ENCODE measurements around the gene RAB38.

The RAB38 gene

GRCh38 chr11:88169471-88169870 is 5.8 kb downstream of the RAB38 start:
- FAIRE-seq (no peak), DNase-seq (ENCODE audit: insufficient read length) (no peak)

DNA sequence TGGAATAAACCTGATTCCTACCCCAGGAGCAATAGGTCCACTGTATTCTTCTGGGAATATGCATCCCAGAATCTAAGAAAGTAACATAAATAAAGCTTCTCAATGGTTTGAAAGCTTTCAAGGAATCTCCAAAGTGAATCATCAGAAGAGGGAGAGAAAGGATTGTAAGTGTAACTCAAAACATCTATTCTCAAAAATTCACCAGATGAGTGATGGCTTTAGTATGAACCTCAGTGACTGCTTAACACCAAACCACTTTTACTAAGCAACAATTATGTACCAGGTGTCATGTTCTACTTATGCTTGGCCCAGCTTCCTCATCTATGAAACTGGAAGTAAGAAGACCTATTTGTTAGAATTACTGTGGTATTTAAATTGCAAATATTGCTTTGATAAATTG is 7.4 kb downstream of the RAB38 start:
- FAIRE-seq (no peak), DNase-seq (ENCODE audit: insufficient read length) (no peak)
- TF ChIP-seq TAF1 (IDR thresholded peaks at IDR 0.05; ENCODE audit: borderline replicate concordance, low read depth, low read length) (no peak), POLR2A (IDR thresholded peaks at IDR 0.05; ENCODE audit: low read depth, low read length) (no peak), POLR2AphosphoS5 (IDR thresholded peaks at IDR 0.05; ENCODE audit: low read depth, low read length) (no peak)

More at GRCh38 chr11:88169471-88169870, 5.8 kb downstream of the RAB38 start:
- TF ChIP-seq TAF1 (IDR thresholded peaks at IDR 0.05; ENCODE audit: borderline replicate concordance, low read depth, low read length) (no peak), POLR2AphosphoS5 (IDR thresholded peaks at IDR 0.05; ENCODE audit: low read depth, low read length) (no peak), POLR2A (IDR thresholded peaks at IDR 0.05; ENCODE audit: low read depth, low read length) (no peak)

DNA sequence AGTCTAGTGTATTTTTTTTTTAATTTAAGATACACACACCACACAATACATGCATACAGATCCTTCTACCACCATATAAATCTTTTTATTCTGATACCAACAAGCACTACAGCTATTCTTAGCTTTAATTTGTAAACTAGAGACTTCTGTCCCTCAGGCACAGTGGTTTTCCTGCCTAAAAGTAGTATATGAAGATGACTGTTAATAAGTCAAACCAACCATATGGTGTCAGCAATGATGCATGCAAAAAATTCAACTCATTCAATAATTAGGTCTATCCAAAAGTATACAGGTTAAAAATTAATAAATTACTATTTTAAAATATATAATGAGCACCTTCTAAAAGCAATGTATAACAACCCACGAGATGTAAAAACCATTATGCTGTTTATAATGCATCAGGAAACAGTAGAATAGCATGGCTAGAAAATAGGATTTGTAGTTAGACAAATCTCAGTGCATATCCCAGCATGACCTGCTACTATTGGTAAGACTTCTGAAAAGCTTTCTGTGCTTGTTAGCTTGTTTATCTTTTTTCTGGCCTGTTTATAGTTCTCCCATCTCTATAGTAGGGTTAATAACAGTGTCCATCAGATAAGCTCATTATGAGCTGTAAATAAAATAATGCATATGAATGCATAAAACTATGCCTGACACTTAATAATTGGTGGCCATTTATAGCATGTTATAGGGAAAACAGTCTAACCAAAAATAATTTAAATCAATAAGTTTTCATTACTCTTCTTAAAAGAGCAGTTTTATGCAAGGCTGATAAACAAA is 10.2 kb downstream of the RAB38 start:
- TF ChIP-seq POLR2A (IDR thresholded peaks at IDR 0.05; ENCODE audit: low read depth, low read length) (no peak), POLR2AphosphoS5 (IDR thresholded peaks at IDR 0.05; ENCODE audit: low read depth, low read length) (no peak), TAF1 (IDR thresholded peaks at IDR 0.05; ENCODE audit: borderline replicate concordance, low read depth, low read length) (no peak)
- DNase-seq (ENCODE audit: insufficient read length) (no peak), FAIRE-seq (no peak)

- TF ChIP-seq POLR2AphosphoS5 (IDR thresholded peaks at IDR 0.05; ENCODE audit: low read depth, low read length), result no peak
- TF ChIP-seq TAF1 (IDR thresholded peaks at IDR 0.05; ENCODE audit: borderline replicate concordance, low read depth, low read length), result no peak
- no peak for TF ChIP-seq POLR2A (IDR thresholded peaks at IDR 0.05; ENCODE audit: low read depth, low read length)
- peak; percentile 73 for FAIRE-seq
- no peak for DNase-seq (ENCODE audit: insufficient read length)
These were observed 10.9 kb downstream of the RAB38 start for GRCh38 chr11:88164320-88164719.

DNA sequence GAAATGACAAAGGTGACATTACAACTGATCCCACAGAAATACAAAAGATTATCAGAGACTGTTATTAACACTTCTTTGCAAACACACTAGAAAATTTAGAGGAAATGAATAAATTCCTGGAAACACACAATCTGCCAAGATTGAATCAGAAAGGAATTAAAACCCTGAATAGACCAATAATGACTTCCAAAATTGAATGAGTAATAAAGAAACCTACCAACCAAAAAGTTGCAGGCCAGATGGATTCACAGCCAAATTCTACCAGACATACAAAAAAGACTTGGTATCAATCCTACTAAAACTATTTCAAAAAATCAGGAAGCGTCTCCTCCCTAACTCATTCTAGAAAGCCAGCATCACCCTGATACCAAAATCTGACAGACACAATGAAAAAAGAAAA is 17.2 kb downstream of the RAB38 start:
- no peak for DNase-seq (ENCODE audit: insufficient read length)
- no peak for FAIRE-seq
- no peak for TF ChIP-seq TAF1 (IDR thresholded peaks at IDR 0.05; ENCODE audit: borderline replicate concordance, low read depth, low read length)
- no peak for TF ChIP-seq POLR2A (IDR thresholded peaks at IDR 0.05; ENCODE audit: low read depth, low read length)
- TF ChIP-seq POLR2AphosphoS5 (IDR thresholded peaks at IDR 0.05; ENCODE audit: low read depth, low read length), result no peak

DNA sequence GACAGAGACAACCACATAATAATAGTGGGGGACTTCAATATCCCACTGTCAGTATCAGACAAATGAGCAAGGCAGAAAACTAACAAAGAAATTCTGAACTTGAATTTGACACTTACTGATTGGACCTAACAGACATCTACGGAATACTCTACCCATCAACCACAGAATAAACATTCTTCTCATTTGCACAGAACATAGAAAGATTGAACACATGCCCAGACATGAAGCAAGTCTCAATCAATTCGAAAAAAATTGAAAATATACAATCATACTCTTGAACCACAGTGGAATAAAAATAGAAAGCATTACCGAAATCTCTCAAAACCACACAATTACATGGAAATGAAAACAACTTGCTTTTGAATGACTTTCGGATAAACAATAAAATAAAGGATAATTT is 17.9 kb downstream of the RAB38 start:
- no peak for TF ChIP-seq TAF1 (IDR thresholded peaks at IDR 0.05; ENCODE audit: borderline replicate concordance, low read depth, low read length)
- no peak for TF ChIP-seq POLR2AphosphoS5 (IDR thresholded peaks at IDR 0.05; ENCODE audit: low read depth, low read length)
- no peak for TF ChIP-seq POLR2A (IDR thresholded peaks at IDR 0.05; ENCODE audit: low read depth, low read length)
- FAIRE-seq (no peak), DNase-seq (ENCODE audit: insufficient read length) (no peak)

DNA sequence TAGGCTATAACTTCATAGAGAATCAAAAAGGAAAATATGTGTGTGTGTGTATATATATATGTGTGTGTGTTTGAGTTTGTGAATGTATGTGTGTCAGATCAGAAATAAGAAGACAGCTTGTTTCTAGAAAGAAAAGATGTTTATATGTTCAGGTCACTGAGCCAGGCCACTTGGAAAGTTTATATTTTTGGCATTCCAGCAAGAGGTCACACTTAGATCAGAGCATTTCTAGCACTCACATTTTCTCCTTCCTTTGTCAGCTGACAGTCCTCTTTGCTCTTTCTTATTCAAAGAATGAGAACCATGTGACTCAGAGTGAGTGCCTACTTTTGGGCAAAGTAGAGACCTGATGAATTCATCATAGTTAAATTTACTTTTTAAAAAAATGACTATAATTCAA is 22.9 kb downstream of the RAB38 start:
- FAIRE-seq (no peak), DNase-seq (ENCODE audit: insufficient read length) (no peak)
- TF ChIP-seq POLR2AphosphoS5 (IDR thresholded peaks at IDR 0.05; ENCODE audit: low read depth, low read length), result no peak
- no peak for TF ChIP-seq POLR2A (IDR thresholded peaks at IDR 0.05; ENCODE audit: low read depth, low read length)
- no peak for TF ChIP-seq TAF1 (IDR thresholded peaks at IDR 0.05; ENCODE audit: borderline replicate concordance, low read depth, low read length)

DNA sequence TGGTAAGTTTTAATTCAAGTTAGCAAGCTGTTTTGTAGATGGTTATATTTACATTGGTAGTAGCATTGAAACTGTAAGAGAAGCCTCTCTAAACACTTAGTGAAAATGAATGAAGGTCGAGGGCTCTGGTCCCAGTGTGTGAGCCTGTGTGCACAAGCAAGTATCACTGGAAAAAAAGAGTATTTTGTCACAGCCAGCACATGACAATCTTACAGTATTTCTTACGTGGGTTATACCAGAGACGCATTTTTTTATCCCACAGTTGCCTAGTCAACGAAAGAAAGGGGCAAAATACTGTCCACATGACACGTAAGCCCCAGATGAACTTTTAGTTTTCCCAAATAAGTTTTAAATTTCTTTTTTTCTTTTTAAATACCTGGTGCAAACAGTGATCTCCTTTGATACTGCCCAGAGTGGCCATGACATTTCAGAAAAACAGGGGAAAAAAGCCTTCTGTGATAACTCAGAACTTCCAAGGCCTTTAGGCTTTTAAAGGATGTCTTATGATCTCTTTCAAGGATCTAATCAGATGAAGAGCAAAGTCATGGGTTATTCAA is 23.5 kb downstream of the RAB38 start:
- TF ChIP-seq POLR2AphosphoS5 (IDR thresholded peaks at IDR 0.05; ENCODE audit: low read depth, low read length) (no peak), TAF1 (IDR thresholded peaks at IDR 0.05; ENCODE audit: borderline replicate concordance, low read depth, low read length) (no peak), POLR2A (IDR thresholded peaks at IDR 0.05; ENCODE audit: low read depth, low read length) (no peak)
- DNase-seq (ENCODE audit: insufficient read length) (no peak), FAIRE-seq (no peak)

- FAIRE-seq (peak; percentile 44), DNase-seq (ENCODE audit: insufficient read length) (no peak)
- TF ChIP-seq POLR2AphosphoS5 (IDR thresholded peaks at IDR 0.05; ENCODE audit: low read depth, low read length) (no peak), TAF1 (IDR thresholded peaks at IDR 0.05; ENCODE audit: borderline replicate concordance, low read depth, low read length) (no peak), POLR2A (IDR thresholded peaks at IDR 0.05; ENCODE audit: low read depth, low read length) (no peak)
These were observed 29.1 kb downstream of the RAB38 start for GRCh38 chr11:88146106-88146505.

DNA sequence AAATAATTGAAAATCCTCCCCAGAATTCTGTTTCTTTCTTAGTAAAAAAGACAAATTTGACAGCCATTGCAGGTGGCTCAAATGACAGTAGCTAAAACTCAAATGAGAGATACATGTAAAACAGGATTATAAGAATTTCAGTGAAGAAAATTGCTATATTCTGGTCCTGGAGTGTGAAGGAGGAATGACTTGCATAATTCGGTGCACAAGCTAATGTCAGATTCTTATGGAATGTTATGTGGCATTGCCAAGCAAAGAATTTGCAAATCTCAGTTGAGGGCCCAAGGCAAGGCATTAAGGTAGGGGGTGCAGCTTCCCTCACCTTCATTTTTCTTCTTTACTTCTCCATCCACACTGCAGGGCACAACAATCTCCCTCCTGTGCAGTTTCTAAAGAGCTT is 35.4 kb downstream of the RAB38 start:
- FAIRE-seq (no peak), DNase-seq (ENCODE audit: insufficient read length) (no peak)
- TF ChIP-seq POLR2AphosphoS5 (IDR thresholded peaks at IDR 0.05; ENCODE audit: low read depth, low read length) (no peak), POLR2A (IDR thresholded peaks at IDR 0.05; ENCODE audit: low read depth, low read length) (no peak), TAF1 (IDR thresholded peaks at IDR 0.05; ENCODE audit: borderline replicate concordance, low read depth, low read length) (no peak)

DNA sequence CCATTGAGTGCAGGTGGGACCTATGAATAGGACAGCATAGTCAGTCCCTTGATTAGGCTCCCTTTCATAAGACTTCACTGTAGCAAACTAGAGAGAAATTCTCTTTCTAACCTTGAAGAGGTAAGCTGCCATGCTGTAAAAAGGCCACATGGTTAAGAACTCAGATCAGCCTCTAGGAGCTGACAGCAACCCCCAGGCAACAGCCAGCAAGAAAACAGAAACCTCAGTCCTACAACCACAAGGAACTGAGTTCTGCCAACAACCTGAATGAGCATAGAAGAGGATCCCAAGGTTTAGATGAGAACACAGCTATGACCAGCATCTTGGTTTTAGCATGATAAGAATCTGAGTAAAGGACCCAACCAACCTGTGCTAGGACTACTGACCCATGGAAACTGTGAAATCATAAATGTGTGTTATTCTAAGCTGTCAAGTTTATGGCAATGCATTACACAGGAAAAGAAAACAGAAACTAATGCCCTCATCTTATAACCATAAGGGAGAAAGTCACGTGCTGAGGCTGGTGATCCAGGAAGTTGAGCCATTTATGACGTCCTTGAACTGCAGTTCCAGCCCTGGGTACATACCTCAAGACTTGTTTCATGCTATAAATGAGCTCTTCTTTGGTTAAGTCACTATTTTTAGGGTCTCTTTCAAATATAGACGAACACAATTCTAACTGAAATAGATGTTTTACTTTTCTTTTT is 43.3 kb downstream of the RAB38 start:
- FAIRE-seq (no peak), DNase-seq (ENCODE audit: insufficient read length) (no peak)
- TF ChIP-seq POLR2AphosphoS5 (IDR thresholded peaks at IDR 0.05; ENCODE audit: low read depth, low read length), result no peak
- TF ChIP-seq TAF1 (IDR thresholded peaks at IDR 0.05; ENCODE audit: borderline replicate concordance, low read depth, low read length), result no peak
- TF ChIP-seq POLR2A (IDR thresholded peaks at IDR 0.05; ENCODE audit: low read depth, low read length), result no peak
